ENCODE results near the gene AKAP13.
"Not testable (repeated sequence)": the region's sequence is repeated elsewhere in the genome, so short reads cannot be mapped to it uniquely, and the experiment has no call there.

AKAP13 gene

GRCh38 chr15:85779249-85779648, 398.8 kb downstream of the AKAP13 start:
- no peak for DNase-seq

- DNase-seq, result no peak
Observed at GRCh38 chr15:85780225-85780985, 400.0 kb downstream of the AKAP13 start.

GRCh38 chr15:85781099-85781498, 400.7 kb downstream of the AKAP13 start:
- no peak for DNase-seq

DNA sequence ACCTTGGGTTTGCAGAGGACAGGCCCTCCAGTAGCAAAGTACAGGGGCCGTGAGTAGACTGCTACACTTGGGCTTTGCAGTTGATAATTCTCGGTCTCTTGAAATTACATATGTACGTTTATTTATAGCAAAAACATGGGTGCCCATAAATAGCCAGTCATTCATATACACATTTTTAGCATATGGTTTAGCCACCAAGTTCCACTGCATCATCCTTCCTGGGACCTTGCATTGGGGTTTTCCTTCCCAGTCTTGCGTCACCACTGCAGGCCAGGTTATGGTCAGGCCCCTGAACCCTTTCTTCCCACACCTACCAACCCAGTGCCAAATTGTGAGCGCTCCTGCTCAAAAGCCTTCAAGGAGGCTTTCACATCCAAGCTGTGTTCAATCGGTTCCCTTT, 401.7 kb downstream of the AKAP13 start:
- no peak for DNase-seq

- DNase-seq, result no peak
Observed at GRCh38 chr15:85785887-85786780, 405.7 kb downstream of the AKAP13 start.

DNA sequence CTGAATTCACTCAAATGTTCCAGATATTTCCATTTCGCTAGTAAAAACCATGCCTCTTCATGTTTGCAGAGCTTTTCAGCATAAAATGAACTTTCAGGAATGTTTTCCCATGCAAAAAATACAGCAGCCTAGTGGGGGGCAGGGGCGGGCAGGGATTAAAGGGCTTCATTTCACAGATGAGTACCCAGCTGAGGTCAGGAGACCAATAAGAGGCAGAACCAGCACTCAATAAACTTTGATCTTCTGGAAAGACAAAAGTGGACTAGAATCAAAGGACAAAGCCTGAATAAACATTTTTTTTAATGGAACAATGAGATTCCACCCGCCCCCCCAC, 406.3 kb downstream of the AKAP13 start:
- no peak for DNase-seq

DNA sequence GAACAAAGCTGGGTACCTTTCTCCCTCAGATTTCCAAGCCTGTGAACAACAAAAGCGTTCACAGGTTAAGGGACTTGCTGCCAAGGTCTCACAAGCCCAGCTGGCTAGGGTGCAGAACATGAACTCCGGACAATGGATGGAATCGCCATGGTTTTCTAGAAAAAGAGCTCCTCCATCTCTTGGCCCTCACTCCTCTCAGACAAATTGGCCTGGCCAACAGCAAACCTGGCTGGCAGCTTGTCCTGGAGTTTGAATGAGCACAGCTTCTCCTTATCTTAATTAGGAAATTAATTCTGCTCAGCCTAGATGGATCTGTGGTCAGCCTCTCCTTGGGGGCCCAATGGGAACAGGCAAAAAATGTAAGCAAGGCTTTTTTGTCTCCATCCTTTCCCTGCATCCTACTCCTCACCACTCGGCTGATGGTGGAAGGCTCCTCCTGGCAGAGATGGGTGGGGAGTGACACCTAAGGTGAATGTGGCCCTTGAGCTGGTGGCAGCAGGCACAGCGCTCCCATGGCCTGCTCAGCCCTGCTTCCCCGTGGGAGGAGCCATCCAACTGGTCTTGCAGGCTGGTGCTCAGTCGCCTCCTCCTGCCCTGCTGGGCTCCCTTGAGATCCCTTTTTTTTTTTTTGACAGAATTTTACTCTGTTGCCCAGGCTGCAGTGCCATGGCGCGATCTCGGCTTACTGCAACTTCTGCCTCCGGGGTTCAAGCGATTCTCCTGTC, 408.5 kb downstream of the AKAP13 start:
- no peak for DNase-seq

- no peak for DNase-seq
Observed at GRCh38 chr15:85789496-85789875, 409.1 kb downstream of the AKAP13 start.

DNA sequence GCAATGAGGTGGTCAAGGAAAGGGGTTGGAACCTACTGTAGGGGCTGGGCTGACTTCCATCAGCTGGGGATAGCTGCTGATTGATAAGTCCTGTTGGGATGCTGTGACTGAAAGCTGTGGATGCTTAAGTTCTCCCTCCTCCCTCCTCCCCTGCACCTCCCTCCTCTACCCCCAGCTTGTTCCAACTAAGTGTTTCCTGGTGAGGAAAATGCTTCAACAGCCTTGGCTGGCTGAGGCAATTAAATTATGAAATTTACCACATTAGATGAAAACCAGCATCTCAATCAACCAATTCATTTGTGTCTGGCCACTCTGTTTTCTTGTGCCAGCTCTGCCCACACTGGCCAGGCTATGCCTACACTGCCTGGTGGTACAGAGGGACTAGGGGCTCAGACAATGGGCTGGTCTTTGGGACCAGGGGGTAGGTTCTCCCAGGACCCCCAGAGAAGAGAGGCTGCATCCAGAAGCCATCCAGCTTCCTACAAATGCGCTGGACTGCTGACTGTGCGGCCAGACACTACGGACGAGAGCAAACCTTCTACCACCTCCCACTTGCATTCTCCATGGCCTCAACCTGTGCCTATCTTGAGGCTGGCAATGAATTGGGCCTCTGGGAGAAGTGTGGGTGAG, 411.8 kb downstream of the AKAP13 start:
- no peak for DNase-seq

DNA sequence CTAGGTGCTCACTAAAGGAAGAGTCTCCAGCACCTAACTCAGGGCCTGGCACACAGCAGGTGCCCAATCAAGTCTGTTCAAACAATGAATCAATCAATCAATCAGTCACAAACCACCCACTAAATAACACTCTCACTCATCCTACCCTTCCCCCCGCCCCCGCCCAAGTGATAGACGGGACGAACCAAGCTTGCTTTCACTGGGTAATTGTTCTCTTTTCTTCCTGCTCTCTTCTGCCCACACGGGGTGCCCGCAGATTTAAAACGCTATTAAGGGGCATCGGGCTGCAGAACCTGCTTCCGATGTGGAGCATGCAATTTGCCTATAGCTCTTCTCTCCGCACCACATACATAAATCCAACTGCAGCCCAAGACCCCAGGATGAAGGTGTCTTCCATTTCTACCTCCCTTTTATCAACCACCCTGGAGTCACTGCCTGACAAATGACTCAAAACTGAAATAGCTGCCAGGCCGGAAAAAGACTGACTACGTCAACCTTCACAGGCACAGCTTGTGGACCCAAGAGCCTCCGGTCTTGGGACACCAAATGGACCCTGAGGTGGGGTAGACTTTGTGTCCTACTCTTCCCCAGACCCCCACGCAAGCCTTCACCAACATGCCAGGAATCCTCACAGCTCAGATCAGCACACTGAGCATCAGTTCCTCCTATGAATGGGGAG, 412.6 kb downstream of the AKAP13 start:
- peak in 1 of 2 donors; percentile 13 for DNase-seq

GRCh38 chr15:85793641-85794597, 413.5 kb downstream of the AKAP13 start:
- DNase-seq, result peak; percentile 21 to 29

DNA sequence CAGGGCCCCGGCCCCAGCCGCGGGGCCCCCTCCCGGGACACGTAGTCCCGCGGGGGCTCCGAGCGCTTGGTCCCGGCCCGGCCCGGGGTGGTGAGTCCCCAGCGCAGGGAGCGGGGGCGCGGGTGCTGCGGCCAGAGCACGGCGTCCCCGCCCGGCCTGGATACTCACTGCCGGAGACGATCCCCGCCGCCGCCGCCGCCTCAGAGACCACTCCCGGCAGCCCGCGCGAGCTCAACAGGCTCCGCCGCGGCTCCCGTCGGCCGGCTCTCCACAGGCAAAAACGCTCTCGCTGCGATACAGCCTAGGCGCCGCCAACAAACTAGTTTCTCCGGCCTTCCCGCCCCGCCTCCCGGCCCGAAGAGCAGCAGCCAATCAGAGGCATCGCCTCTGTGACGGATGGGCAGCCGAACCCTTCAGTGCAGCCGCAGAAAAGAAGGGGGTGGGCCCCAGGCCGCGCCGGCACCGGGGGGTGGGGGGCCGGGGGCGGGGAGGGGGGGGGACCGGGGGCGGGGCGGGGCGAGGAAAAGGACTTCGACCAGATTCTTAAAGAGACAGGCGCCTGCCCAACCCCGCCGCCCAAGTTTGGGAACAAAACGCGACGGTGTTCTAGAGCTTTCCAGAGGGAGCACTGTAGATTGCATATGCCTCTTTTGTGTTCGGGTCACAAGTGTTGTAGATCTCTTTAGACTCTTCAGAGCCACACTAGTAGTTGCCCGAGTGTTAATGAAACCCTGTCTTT, 414.4 kb downstream of the AKAP13 start, which contains the start of gene KLHL25:
KLHL25 (minus strand) TSS at position 328 of the 739 bp plus-strand sequence. CDS start 25,115 bp downstream, outside the sequence.
- peak; percentile 95 for DNase-seq

- DNase-seq, result no peak
Observed at GRCh38 chr15:85795337-85796305, 415.2 kb downstream of the AKAP13 start.

- DNase-seq, result not testable (repeated sequence)
Observed at GRCh38 chr15:85796371-85796770, 416.0 kb downstream of the AKAP13 start.
